ENCODE results near the gene DNAJC18.
"Not testable (repeated sequence)": the region's sequence is repeated elsewhere in the genome, so short reads cannot be mapped to it uniquely, and the experiment has no call there.

The DNAJC18 gene

DNA sequence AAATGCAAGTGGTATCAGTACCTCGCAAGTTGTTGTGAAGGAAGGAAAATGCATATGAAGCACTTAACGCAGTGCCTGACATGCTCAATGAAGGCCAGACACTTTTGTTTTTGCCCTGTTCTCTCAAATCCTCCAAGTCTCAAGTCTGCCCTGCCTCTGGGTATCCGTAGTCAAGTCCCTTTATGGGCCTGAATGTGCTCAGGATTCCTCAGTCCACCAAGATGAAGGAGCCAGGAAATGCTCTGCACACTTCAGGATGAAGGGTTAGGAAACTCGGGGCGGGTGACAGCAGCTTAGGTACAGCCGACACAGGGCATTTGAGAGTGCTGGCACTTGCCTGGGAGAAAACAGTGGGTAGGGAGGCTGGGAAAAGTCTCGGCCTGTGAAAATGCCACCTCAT is 21.9 kb upstream of the DNAJC18 start:
- no peak for DNase-seq (ENCODE audit: low spot score)

DNA sequence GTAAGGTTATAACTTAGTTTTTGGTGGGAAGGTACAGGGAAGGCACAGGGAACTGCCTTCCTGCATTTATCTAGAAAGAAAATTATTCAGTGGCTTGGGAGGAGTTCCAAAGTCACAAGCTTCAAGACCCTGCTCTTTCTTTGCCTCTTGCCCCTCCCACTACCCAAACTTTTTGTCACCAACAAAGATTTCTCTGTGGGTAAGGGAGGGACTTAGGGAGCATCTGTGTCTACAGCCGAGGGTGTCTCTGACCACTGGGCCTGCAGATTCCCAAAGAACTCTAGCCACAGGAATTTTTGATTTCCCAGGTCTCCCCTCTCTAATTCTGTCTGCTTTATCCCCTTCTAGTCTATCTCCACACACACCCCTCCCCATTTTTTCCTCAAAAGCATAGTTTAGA is 21.1 kb upstream of the DNAJC18 start:
- DNase-seq (ENCODE audit: low spot score): no peak

DNA sequence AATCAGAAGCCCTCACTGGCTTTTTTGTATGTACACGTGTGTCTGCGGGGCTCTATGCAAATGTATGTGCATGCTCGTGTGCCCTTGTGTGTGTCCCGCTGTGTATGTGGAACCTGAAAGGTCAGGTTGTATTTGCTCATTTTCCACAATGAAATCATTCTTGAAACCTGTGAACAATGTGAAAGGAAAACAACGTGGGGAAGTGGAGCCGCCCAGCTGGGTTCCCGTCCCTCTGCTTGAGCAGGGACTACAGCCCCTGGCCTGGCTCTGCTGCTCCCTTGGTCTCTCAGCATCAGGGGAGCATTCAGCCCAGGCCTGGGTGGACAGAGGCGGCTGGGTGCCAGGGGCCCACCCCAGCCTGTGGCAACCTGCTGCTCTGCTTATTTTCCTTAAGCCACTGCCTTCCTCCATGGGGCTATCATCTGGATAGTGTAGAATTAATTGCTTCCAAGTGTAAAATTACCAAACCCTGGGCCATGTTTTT is 20.2 kb upstream of the DNAJC18 start:
- no peak for DNase-seq (ENCODE audit: low spot score)

DNA sequence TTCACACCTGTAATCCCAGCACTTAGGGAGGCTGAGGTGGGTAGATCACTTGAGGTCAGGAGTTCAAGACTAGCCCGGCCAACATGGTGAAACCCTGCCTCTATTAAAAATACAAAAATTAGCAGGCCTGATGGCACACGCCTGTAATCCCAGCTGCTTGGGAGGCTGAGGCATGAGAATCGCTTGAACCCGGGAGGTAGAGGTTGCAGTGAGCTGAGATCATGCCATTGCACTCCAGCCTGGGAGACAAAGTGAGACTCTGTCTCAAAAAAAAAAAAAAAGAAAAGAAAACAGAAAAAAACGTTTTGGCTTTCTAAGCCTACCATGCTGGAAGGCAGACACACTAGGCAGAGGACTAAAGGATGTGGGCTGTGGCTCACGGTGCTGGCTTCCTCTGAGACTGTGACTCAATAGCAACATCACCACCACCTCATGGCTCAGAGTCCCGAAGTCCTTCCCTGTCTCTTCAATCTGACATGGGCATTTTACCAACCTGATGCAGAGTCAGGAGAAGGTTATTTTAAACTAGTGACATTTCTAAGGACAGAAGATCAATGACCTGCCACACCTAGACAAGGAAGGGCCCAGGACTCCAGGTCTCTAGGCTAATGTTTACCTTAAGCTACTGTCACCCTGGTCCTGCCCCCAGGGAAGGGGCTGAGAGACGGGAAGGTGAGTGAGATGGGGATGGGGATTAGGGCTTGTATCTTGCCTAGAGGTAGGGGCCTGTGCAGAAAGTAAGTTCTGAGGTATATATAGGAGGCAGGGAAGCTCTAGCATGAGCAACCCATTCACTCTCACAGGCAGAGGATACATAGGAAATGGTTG is 19.5 kb upstream of the DNAJC18 start:
- DNase-seq (ENCODE audit: low spot score): peak; percentile 90

DNA sequence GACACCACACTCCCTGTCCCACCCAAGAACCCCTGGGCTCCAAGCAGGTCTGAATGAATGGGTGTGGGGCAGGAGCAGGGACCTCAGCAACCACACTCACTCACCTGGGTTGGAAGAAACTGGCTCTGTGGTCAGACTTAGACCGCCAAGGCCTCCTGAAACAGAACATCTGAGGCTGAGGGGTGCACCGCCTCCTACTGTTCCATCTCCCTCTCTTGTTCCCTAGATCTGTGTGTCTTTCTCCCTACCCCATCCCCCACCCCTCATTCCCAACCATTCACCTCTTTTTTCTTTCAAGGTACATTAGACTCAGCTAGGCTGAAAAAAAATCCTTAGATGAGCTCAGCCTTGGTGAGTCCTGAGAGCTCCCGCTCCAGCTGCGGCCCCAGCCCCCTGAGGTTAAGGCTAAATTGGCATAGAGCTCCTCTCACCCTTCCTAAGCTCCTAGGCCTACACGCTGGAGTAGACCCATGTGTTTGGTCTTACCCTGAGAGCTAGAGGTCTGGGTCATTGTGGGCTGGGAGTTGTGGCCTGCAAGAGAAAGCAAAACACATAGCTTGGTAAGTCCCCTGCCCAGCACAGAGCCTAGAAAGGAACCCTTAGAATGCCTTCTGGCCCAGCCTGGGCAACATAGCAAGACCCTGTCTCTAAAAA is 18.5 kb upstream of the DNAJC18 start:
- DNase-seq (ENCODE audit: low spot score): no peak

DNA sequence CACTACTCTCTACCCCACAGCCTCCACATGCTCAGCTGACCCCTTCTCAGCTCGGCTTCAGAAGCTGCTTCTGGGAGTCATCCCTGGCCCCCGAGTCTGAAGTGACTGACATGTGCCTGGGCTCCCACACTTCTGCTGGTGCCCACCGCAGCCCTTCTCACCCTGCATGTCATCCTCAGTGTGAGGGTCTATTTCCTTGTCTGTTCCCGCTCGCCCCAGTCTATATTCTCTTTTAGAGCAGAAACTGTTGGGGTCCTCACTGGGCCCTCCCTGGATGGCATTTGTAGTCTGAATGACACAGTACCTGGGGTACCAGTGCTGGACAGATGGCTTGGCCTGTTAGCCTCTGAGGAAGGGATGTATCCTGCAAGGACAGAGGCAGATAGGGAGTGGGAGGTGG is 17.9 kb upstream of the DNAJC18 start:
- no peak for DNase-seq (ENCODE audit: low spot score)

DNA sequence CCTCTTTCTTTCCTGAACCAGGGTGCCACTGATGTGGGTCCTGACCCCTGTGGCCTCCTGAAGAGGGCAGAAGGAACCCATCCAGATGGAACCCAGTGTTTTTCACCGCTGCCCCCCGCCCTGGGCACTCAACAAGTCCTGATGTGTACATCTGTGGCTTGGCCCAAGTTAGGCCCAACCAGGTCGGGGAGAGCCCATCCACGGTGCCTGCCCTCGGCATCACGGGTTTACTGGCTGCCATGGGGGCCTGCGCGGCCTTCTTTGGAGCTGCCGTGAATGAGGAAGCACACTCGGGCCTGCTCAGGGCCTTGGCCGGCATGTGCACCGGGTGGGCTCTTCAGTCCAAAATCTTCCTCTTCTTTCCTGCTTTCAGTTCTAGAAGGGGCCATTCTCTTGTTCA is 17.5 kb upstream of the DNAJC18 start:
- DNase-seq (ENCODE audit: low spot score): no peak

DNA sequence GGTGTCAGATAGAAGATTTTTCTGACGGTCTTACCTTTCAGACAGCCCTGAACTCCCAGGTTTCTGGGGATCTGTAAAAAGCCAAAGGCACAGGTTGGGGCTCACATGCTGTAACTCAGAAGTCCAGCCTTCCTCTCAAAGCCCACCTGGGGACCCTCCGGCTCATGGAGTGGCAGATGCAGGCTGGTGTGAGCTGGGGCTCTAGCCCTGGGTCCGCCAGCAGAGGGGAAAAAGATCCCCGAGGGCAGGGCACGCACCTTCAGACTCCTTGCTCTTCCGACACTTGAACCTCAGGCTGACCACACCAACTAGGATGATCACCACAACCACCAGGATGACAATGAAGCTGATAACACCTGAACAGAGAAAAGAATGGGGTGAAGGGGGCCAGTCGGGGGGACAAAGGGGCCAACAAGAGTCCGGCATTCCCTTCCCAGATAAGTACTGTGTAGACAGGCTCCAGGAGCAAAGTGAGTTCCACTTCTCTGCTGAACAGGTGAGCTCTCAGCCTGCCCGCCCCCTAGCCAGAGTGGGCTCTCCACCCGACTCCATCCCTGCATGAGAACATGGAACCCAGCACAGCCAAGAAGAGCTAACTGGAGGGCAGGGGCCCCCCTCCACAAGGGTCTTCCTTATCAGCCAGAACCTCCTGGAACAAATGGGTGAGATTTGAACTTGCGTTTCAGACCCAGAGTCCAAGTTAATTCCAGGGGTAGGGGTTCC is 15.4 kb upstream of the DNAJC18 start:
- no peak for DNase-seq (ENCODE audit: low spot score)

DNA sequence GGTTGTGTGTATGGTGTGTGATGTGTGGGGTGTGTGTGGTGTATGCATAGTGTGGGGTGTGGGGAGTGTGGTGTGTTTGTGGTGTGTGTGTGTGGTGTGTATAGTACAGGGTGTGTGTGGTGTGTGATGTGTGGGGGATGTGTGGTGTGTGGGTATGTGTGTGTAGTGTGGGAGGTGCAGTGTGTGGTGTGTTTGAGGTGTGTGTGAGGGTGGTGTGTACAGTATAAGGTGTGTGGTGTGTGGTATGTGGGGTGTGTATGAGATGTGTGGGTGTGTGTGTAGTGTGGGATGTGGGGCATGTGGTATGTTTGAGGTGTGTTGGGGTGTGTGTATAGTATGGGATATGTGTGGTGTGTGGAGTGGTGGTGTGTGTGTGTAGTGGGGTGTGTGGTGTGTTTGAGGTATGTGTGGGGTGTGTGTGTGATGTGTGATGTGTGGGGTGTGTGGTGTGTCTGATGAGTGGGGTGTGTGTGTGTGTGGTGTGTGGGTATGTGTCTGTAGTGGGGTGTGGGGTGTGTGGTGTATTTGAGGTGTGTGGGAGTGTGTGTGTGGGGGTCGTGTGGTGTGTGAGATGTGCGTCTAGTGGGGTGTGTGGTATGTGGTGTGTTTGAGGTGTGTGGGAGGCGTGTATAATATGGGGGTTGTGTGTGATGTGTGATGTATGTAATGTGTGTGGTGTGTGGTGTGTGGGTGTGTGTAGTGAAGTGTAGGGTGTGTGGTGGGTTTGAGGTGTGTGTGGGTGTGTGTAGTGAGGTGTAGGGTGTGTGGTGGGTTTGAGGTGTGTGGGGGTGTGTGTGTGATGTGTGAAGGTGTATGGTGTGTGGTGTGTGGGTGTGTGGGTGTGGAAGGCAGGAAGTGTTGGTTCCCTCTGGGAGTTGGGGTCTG is 14.6 kb upstream of the DNAJC18 start:
- peak; percentile 12 for DNase-seq (ENCODE audit: low spot score)

DNA sequence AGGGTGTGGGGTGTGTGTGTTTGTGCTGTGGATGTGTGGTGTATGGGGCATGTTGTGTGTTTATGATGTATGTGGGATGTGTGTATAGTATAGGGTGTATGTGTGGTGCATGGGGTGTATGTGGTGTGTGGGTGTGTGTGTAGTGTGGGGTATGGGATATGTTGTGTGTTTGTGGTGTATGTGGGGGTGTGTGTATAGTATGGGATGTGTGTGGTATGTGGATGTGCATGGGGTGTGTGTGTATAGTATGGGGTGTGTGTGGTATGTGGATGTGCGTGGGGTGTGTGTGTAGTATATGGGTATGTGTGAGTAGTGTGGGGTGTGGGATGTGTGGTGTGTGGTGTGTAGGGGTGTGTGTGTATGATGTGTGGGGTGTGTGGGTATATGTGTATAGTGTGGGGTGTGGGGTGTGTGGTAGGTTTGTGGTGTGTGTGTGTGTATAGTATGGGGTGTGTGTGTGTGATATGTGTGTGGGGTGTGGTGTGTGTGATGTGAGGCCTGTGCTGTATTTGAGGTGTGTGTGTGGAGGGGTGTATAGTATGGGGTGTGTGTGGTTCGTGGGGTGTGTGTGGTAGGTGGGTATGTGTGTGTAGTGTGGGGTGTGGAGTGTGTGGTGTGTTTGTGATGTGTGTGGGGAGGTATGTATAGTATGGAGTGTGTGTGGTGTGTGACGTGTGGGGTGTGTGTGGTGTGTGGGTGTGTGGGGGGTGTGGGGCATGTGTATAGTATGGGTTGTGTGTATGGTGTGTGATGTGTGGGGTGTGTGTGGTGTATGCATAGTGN is 12.7 kb upstream of the DNAJC18 start:
- no peak for DNase-seq (ENCODE audit: low spot score)

DNA sequence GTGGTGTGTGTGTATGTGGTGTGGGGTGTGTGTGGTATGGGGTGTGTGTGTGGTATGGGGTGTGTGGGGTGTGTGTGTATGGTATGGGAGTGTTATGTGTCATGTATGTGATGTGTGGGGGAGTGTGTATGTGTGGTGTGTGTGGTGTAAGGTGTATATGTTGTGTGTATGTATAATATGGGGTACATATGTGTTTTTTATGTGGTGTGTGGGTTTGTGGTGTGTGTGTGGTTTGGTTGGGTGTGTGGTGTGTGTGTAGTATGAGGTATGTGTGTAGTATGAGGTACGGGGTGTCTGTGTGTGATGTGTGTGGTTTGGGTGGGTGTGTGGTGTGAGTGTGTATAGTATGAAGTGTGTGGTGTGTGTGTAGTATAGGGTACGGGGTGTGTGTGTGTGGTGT is 11.9 kb upstream of the DNAJC18 start:
- DNase-seq (ENCODE audit: low spot score): no peak

DNA sequence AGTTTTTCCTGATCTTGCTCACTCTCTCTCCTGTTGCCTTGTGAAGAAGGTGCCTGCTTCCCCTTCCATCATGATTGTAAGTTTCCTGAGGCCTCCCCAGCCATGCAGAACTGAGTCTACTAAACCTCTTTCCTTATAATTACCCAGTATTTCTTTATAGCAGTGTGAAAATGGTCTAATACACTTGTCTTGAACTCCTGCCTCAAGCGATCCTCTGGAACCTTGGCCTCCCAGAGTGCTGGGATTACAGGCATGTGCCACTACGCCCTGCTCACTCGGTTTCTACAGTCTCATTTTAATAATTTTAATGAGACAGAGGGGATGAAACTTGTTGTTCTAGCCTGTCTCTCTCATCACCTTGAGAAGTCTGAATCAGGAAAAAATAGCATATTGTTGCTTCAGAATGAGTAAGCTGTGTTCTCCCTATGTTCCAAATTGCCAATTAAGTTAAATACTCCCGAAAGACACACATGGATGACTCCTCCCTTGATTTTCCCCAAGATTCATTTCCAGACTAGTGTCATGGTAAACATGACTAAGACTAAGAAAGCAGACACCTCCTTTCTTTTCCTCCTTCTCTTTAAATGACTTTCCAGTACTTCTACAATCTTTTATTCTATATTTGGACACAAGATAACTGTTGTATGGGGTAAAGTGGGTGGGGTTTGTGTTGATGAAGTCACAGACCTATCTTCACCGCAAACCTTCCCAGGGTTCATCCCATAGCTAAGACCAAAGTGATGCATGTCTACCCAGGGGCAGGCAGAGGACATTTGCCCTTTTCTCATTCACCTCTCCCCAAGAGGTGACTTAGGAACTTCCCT is 7.8 kb upstream of the DNAJC18 start:
- DNase-seq (ENCODE audit: low spot score): no peak

DNA sequence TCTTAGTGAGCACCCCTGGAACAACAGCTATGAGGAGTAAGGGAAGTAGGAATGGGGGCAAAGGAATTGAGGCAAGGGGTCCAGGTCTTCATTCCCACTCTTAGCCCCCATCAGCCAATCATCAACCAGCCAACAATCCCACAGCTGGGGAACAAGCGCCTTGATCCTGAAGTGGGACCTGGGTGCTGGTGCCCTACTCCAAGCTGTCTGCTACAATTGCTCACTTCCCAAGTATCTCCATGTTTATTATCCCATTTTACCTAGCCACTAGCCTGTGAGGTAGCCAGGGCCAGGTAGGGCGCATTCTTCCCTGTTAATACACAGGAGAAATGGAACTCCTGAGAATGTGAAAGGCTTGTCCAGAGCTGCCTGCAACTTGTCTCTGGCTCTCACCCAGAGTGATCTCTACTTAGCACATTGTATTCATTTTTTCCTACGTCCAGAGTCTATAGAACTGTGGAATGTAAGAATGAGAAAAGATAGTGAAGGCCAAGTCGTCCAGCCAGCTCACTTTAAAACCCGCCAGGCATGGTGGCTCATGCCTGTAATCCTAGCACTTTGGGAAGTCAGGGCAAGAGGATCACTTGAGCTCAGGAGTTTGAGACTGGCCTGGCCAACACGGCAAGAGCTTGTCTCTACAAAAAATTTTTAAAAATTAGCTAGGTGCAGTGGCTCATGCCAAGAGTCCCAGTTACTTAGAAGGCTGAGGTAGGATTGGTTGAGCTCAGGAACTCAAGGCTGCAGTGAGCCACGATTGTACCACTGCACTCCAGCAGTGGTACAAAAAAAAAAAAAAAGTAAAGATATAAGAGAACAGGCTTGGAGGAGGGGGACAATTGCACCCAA is 6.2 kb upstream of the DNAJC18 start:
- DNase-seq (ENCODE audit: low spot score): no peak

DNA sequence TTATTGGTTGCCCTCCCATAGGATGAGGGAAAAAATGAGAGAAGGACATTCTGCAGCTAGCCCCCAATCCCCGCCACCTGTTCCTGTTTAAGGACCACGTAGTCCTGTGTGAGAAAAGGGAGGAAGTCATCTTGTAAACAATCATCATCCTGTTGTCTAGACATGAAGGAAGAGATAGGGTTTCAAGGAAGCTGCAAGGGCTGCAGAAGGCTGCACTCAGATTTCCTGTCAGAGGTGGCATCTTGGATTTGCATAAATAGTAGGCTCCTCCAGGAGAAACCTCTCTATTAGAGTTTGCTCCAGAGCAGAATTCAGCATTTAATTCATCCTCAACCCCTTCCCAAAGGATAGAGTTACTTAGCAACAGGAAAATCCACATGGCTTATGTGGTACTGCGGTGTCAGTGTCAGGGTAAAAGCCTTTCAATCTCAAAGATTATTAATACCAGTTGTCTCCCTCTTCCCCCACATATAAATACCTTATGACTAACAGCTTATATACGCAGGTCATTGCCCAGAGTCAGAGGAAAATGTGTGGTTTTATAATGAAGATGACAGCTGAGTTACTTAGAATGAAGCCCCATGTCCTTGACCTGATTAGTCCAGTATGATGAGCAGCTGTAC is 4.6 kb upstream of the DNAJC18 start:
- peak; percentile 44 for DNase-seq (ENCODE audit: low spot score)

DNA sequence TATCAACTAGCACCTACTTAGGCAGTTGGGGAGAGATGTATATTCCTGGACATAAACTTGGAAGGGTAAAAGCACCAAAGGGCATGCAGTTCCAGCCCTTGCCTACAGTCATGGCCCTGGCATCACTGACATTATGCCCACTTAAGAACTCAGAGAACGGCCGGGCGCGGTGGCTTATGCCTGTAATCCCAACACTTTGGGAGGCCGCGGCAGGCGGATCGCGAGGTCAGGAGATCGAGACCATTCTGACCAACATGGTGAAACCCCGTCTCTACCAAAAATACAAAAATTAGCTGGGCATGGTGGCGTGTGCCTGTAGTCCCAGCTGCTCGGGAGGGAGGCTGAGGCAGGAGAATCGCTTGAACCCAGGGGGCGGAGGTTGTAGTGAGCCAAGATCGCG is 1.1 kb upstream of the DNAJC18 start:
- not testable (repeated sequence) for DNase-seq (ENCODE audit: low spot score)

DNA sequence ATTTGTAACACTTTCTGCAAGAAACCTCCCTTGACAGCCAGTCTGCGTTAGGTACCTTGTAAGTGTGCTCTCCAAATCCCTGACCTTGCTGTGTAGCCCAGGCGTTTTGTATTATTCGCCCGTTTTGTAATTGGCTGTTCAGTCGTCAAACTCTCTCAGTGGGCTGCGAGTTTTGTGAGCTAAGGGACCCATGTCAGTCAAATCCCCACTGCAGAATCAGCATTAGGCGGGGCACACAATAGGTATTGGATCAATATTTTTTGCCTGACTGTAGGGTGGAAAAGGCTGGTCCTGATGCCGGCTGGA is 665 bp downstream of the DNAJC18 start:
- DNase-seq (ENCODE audit: low spot score): no peak

DNA sequence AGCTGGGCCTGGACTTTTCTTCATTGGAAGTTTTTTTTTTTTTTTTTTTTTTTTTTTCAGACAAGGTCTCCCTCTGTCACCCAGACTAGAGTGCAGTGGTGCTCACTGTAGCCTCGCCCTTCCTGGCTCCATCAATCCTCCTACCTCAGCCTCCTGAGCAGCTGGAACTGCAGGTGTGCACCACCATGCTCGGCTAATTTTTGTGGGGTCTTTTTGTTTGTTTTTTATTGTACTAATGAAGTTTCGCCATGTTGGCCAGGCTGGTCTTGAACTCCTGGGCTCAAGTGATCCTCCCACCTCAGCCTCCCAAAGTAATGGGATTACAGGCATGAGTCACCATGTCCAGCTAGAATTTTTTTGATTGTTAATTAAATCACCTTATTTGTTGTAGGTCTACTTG is 3.6 kb downstream of the DNAJC18 start:
- no peak for DNase-seq (ENCODE audit: low spot score)

DNA sequence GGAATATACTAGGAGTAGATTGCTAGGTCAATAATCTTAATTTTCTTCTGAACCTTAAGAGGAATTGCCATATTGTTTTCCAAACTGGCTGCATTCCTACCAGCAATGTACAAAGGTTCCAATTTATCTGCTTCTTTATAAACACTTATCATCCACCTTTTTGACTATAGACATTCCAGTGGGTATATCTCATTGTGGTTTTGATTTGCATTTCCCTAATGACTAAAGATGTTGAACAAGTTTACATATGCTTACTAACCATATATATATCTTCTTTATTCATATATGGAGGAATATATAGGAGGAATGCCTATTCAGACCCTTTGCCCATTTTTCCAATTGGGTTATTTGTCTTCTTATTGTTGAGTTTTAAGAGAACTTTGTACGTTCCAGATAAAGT is 7.6 kb downstream of the DNAJC18 start:
- no peak for DNase-seq (ENCODE audit: low spot score)

DNA sequence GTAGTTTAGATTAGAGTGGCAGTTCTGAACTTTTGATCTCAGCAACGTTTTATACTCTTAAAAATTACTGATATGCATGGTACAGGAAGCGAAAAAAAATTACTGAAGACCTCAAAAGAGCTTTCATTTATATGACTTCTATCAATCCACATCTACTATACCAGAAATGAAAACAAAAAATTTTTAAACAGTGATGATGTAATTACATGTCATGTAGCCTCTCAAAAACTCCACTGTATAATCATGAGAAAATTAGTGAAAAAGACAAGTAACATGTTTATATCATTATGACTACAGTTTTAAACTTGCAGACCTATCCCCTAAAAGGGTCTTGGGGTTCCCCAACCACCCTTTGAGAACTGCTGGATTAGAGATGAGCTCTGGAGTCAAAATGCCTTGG is 9.3 kb downstream of the DNAJC18 start:
- DNase-seq (ENCODE audit: low spot score): no peak

All from CD4-positive, alpha-beta T cell treated with Interleukin-6 at 100 ng/mL for 8 hours (primary cell).